ENCODE data around the gene RRAS2. TPM values are rescaled to one million over a fixed set of nuclear protein-coding genes. Genes with fewer than 3 reads are reported as not detected.

Gene RRAS2
- total and polyA plus RNA-seq, 2 donors (not counting 3 experiments of a cell fraction or from before 2014, with no cell fraction given), result 30.1 to 80.5 TPM

DNA sequence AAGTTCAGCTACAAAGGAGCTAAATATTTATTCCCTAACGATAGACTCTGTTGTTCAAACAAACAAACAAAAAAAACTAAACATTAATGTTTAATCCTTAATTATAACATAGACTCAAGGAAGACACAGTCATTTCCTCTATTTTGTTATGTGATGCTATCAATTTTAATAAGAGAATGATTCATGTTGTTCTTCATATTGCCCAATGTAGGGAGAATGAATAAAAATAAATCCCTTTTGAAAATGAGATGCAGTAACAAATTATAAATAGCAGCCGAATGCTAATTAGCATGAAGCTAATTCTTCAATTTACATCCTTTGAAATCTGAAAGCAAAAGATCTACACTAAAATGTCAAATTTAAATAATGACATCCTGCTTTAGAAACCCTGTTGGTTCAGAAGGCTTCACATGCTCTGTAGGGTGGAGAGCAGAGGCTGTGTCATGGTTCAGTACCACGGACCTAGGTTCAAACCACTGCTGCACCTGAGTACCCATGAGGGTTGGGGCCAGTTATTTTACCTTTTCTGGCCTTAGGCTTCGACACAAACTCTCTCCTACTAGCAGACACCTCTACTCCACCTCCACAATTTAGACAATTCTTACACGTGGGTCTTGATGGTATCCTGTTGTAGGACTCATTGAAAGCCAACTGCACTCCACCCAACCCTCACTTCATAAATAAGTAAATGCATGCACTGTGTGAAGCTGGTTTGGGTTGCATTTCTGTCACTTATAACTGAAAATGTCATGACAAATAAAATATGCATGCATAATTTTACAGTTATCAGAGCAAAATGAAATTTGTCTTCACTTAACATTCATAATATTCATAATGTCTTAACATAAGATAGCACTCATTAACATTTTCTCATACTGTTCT is 89.0 kb downstream of the RRAS2 start:
- Histone ChIP-seq H3K27me3 (ENCODE audit: control insufficient read depth in 2 of 2, insufficient read depth in 2 of 2, low read length in 2 of 2) (no peaks in the 10 kb centered on the region), H3K9ac (replicated peaks; ENCODE audit: extremely low read depth, insufficient read depth, low read length) (no peak overlapping the region), H3K4me2 (ENCODE audit: insufficient read depth, low read length) (no peak overlapping the region), H3K9me3 (replicated peaks; ENCODE audit: control insufficient read depth, insufficient read depth, low read length) (no peaks in the 10 kb centered on the region), H3K9me1 (replicated peaks; ENCODE audit: control insufficient read depth, extremely low read depth, insufficient read depth, low read length) (no peaks in the 10 kb centered on the region), H4K20me1 (replicated peaks; ENCODE audit: control insufficient read depth, extremely low read depth, insufficient read depth, low read length) (no peaks in the 10 kb centered on the region), H3K4me1 (ENCODE audit: control insufficient read depth, extremely low read depth, insufficient read depth, low read length) (no peaks in the 10 kb centered on the region), H3K27ac (ENCODE audit: insufficient read depth, low read depth, low read length) (no peak overlapping the region), H2AFZ (ENCODE audit: low read depth, low read length) (no peak overlapping the region), H3K79me2 (ENCODE audit: control insufficient read depth, insufficient read depth, low read length) (no peaks in the 10 kb centered on the region), H3K36me3 (ENCODE audit: control insufficient read depth in 2 of 2, extremely low read depth in 1 of 2, insufficient read depth in 2 of 2, low read length in 2 of 2) (peaks cover 3 to 4% of the 10 kb centered on the region in 2 experiments), H3K4me3 (replicated peaks in 1 of 3; ENCODE audit: insufficient read depth in 1 of 3, low read depth in 1 of 3, low read length in 3 of 3) (no peak overlapping the region)
- DNase-seq (ENCODE audit: low read depth, low spot score), result no peak
- FAIRE-seq, result no peak
- dilution Hi-C loops (cut with MboI; ENCODE audit: extremely low pct_ligation_motif_present, low sequenced_read_pairs) (no loop called here), intact Hi-C loops (cut with micrococcal nuclease) (no loop called here)
- BruUV-seq (replicated peaks), result no TSS peak
- TF ChIP-seq, protein P1, sequence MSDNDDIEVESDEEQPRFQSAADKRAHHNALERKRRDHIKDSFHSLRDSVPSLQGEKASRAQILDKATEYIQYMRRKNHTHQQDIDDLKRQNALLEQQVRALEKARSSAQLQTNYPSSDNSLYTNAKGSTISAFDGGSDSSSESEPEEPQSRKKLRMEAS (IDR thresholded peaks at IDR 0.05; ENCODE audit: insufficient read depth, insufficient read length), result no peak
- TF ChIP-seq POLR2A (IDR thresholded peaks at IDR 0.05; ENCODE audit: low read depth, low read length) (no peak), FOS (IDR thresholded peaks at IDR 0.05; ENCODE audit: borderline replicate concordance, insufficient read depth, low read length) (no peak), POLR2AphosphoS5 (IDR thresholded peaks at IDR 0.05; ENCODE audit: insufficient read depth, low read depth, low read length) (no peak), CTCF (IDR thresholded peaks at IDR 0.05; ENCODE audit: extremely low read depth in 1 of 2, insufficient read depth in 1 of 2, low read depth in 1 of 2, low read length in 2 of 2) (no peak), JUN (IDR thresholded peaks at IDR 0.05; ENCODE audit: borderline replicate concordance, insufficient read depth, insufficient read length, low read depth) (no peak), MYC (IDR thresholded peaks at IDR 0.05; ENCODE audit: low read depth, low read length) (no peak), GATA2 (IDR thresholded peaks at IDR 0.05; ENCODE audit: insufficient read depth, insufficient read length, low read depth, low read length) (no peak), EZH2 (IDR thresholded peaks at IDR 0.05; ENCODE audit: borderline replicate concordance, low read depth, low read length, severe bottlenecking) (no peak)
- ChIA-PET CTCF (interaction anchor here (1.3 kb wide), 1 partner anchor 31 kb away, joined by 4 read pairs; no protein-coding TSS in a partner anchor), POLR2A (interaction anchor here (0.7 kb wide), 1 partner anchor 160 kb away, joined by 4 read pairs; no protein-coding TSS in a partner anchor)

Data from endothelial cell of umbilical vein (primary cell).